Fibroblast of the aortic adventitia (primary cell): ENCODE results near the gene DHRS11. TPM values are rescaled to one million over a fixed set of nuclear protein-coding genes. Genes with fewer than 3 reads are reported as not detected.

Experiments used
- DNase-seq: peaks from one replicate; pipeline ENCODE4 v3.0.0-alpha.2; 2010; ENCODE audit warnings: low read depth
- H3K4me3 ChIP-seq: 2 replicates; pipeline ENCODE4 v1.5.1; 2011; ENCODE audit warnings: low read depth, mild to moderate bottlenecking, control low read depth, low read length, moderate library complexity
- total RNA-seq: library from RNA; depleted of rRNA; stranded (reverse); fragments of >200 nt; gene quantifications from 2 replicates; pipeline ENCODE4 v1.2.3, GENCODE V29; 2012; ENCODE audit warnings: low replicate concordance
- TF ChIP-seq, protein P1 (sequence below): IDR thresholded peaks from 2 replicates; pipeline ENCODE4 v1.5.1; 2011; ENCODE audit warnings: mild to moderate bottlenecking, low read length, control low read depth, inconsistent platforms; ENCODE audit not compliant: insufficient read depth

The DHRS11 gene
- total RNA-seq = 1.1 and 4.1 TPM in 2 replicates

GRCh38 chr17:36591434-36592315, at the start of gene DHRS11:
Gene DHRS11 (plus strand): TSS chr17:36591879. CDS start chr17:36592010, 131 bp downstream.
- H3K4me3 ChIP-seq = peak within 1 kb of the TSS; percentile 74
- DNase-seq = peak; percentile 48
- TF ChIP-seq, protein P1, sequence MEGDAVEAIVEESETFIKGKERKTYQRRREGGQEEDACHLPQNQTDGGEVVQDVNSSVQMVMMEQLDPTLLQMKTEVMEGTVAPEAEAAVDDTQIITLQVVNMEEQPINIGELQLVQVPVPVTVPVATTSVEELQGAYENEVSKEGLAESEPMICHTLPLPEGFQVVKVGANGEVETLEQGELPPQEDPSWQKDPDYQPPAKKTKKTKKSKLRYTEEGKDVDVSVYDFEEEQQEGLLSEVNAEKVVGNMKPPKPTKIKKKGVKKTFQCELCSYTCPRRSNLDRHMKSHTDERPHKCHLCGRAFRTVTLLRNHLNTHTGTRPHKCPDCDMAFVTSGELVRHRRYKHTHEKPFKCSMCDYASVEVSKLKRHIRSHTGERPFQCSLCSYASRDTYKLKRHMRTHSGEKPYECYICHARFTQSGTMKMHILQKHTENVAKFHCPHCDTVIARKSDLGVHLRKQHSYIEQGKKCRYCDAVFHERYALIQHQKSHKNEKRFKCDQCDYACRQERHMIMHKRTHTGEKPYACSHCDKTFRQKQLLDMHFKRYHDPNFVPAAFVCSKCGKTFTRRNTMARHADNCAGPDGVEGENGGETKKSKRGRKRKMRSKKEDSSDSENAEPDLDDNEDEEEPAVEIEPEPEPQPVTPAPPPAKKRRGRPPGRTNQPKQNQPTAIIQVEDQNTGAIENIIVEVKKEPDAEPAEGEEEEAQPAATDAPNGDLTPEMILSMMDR = no peak

- no peak overlapping the region for H3K4me3 ChIP-seq
- DNase-seq = no peak
- TF ChIP-seq, protein P1 = no peak
These were observed 48.9 kb upstream of the DHRS11 start for GRCh38 chr17:36542755-36543154.

GRCh38 chr17:36544044-36544306, 47.7 kb upstream of the DHRS11 start:
- peak; percentile 60 for DNase-seq
- TF ChIP-seq, protein P1 = peak; percentile 20
- H3K4me3 ChIP-seq = peak overlapping the region; percentile 91

DNA sequence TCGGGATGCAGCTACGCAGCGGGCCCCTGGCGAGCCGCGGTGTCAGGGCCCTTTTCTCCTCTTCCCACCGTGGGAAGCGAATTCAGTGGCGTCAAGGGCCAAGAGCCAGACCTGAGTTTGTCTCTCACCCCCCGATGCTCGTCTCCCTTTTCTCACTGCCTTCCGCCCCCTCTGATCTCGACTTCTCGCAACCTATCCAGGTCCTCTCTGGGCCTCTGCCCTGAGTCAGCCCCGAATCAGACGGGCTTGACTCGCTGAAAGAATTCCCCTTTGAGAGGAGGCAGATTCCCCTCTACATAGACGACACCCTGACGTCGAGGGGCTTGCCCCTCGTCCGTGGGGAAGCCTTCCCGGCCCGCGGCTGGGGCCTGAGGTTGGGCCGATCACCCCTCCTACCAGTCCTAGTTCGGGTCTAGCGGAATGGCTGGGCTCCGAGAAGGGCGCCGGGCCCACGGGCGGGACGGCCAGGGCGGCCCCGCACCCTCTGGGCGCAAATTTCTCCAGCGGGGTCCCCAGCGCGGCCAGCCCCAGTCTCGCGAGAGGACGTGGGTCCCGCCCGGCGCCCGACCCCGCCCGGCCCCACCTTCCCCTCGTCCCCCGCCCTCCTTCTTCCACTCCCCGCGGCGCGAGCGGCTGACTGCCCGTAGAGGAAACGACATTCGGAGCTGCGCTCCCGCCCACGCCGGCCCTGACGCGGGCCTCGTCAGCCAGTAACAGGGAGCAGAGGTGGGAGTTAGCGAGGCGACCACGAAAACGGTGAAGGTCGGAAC, 47.2 kb upstream of the DHRS11 start, which contains the start of gene GGNBP2:
GGNBP2 (plus strand) TSS at position 613 of the 770 bp plus-strand sequence. CDS start 806 bp downstream, outside the sequence.
- H3K4me3 ChIP-seq = peak within 1 kb of the TSS; percentile 98
- TF ChIP-seq, protein P1 = no peak
- DNase-seq = peak; percentile 91

GRCh38 chr17:36545077-36545464, 46.6 kb upstream of the DHRS11 start:
- H3K4me3 ChIP-seq = peak overlapping the region; percentile 91
- TF ChIP-seq, protein P1 = no peak
- no peak for DNase-seq

DNA sequence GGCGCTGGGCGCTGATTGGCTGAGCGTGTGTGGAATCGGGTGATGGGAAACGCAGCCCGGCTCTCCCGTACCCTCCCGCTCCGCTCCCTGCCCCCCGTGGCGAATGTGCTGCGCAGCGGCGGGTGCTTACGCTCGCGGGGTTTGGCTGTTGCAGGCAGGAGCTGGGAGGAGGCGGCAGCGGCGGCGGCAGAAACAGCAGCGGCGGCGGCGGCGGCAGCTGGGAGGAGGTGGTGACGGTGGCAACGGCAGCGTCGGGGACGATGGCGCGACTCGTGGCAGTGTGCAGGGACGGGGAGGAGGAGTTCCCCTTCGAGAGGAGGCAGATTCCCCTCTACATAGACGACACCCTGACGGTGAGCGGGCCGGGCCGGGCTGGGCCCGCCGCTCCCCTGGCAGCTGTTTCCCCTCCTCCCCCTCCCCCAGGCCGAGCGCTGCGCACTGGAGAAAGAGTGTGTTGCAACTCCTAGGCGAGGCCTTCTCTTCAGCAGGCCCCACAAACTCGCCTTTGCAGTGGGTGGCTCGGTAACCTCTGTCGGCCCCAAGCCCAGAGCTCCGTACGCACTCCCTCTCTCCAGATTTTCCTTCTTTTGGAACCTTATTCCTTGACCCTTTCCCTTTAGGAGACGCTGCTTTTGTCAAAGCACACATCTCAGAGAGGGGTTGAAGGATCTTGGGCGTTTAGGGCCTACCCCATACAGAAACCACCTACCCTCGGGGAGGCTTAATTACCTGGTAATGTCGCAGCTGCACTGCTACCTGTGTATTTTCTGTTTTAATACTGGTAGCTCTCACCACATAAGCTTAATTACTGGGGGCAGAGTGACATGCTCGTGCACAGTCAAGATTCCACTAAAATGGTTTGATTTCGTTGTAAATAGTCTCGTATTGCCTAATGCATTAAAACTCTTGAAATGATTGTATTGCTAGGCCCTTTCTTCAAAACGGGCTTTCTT, 45.9 kb upstream of the DHRS11 start:
- peak; percentile 97 for DNase-seq
- TF ChIP-seq, protein P1 = no peak
- peak overlapping the region; percentile 98 for H3K4me3 ChIP-seq
